ENCODE measurements around the gene MASP1.

- TF ChIP-seq CTCF (conservative IDR thresholded peaks at IDR 0.05) = no peak
- TF ChIP-seq ZFX (IDR thresholded peaks at IDR 0.05) = no peak
Measured at GRCh38 chr3:187222801-187223200, 68.7 kb downstream of the MASP1 start.

Measured in C4-2B (cell line).